ENCODE results near the gene C9orf153. TPM values are rescaled to one million over a fixed set of nuclear protein-coding genes. Genes with fewer than 3 reads are reported as not detected.

The C9orf153 gene
- total RNA-seq, 6 donors from 2014 or later, result 0.30 to 1.5 (median 1.0) TPM; not detected in 3

- TF ChIP-seq POLR2AphosphoS5 (IDR thresholded peaks at IDR 0.05) (no peak), CTCF (IDR thresholded peaks at IDR 0.05) (no peak), EP300 (IDR thresholded peaks at IDR 0.05) (no peak), POLR2A (IDR thresholded peaks at IDR 0.05) (no peak)
- H3K27me3 ChIP-seq, result no peaks in the 10 kb centered on the region
- ATAC-seq (ENCODE audit: low FRiP score in 2 of 2) (no peak), DNase-seq (no peak)
- peaks cover 23 to 43% (median 28%) of the 10 kb centered on the region in 4 donors for H3K4me1 ChIP-seq
- H3K27ac ChIP-seq, result peak overlapping the region; percentile 95 to 98 (median 96)
- peak overlapping the region; percentile 71 to 96 (median 92) for H3K4me3 ChIP-seq
- no peaks in the 10 kb centered on the region for H3K9me3 ChIP-seq
- 2 to 16% methylated on average over 3 to 31 of the region's 31 CpGs for WGBS, 2 donors
- H3K36me3 ChIP-seq, result peaks cover 0 to 3% (median 0%) of the 10 kb centered on the region in 4 donors
Measured at GRCh38 chr9:86281593-86282076, 22.2 kb upstream of the C9orf153 start.

- Histone ChIP-seq H3K27me3 (no peaks in the 10 kb centered on the region), H3K9me3 (no peaks in the 10 kb centered on the region), H3K4me3 (peak overlapping the region in 1 of 4 donors; percentile 96), H3K4me1 (peaks cover 23 to 49% (median 29%) of the 10 kb centered on the region in 4 donors), H3K27ac (no peak overlapping the region), H3K36me3 (peaks cover 0 to 3% (median 0%) of the 10 kb centered on the region in 4 donors)
- WGBS, 2 donors, result 92 to 96% methylated on average over 7 of the region's 7 CpGs
- ATAC-seq (ENCODE audit: low FRiP score in 2 of 2) (no peak), DNase-seq (no peak)
- TF ChIP-seq EP300 (IDR thresholded peaks at IDR 0.05) (no peak), POLR2A (IDR thresholded peaks at IDR 0.05) (no peak), CTCF (IDR thresholded peaks at IDR 0.05) (no peak), POLR2AphosphoS5 (IDR thresholded peaks at IDR 0.05) (no peak)
Measured at GRCh38 chr9:86280580-86280979, 21.1 kb upstream of the C9orf153 start.

- Histone ChIP-seq H3K27ac (no peak overlapping the region), H3K4me3 (no peak overlapping the region), H3K27me3 (no peaks in the 10 kb centered on the region), H3K4me1 (peaks cover 23 to 53% (median 33%) of the 10 kb centered on the region in 4 donors), H3K9me3 (no peaks in the 10 kb centered on the region), H3K36me3 (peaks cover 0 to 3% (median 0%) of the 10 kb centered on the region in 4 donors)
- DNase-seq (no peak), ATAC-seq (ENCODE audit: low FRiP score in 2 of 2) (no peak)
- no peak for TF ChIP-seq CTCF (IDR thresholded peaks at IDR 0.05)
- no peak for TF ChIP-seq POLR2A (IDR thresholded peaks at IDR 0.05)
- TF ChIP-seq EP300 (IDR thresholded peaks at IDR 0.05), result no peak
- TF ChIP-seq POLR2AphosphoS5 (IDR thresholded peaks at IDR 0.05), result no peak
- WGBS, 2 donors, result 91 to 98% methylated on average over 3 of the region's 3 CpGs
Measured at GRCh38 chr9:86279839-86280238, 20.4 kb upstream of the C9orf153 start.

- no peak for DNase-seq
- H3K27me3 ChIP-seq, result no peaks in the 10 kb centered on the region
- no peak overlapping the region for H3K27ac ChIP-seq
- TF ChIP-seq POLR2AphosphoS5 (IDR thresholded peaks at IDR 0.05) (no peak), CTCF (IDR thresholded peaks at IDR 0.05) (no peak)
- H3K36me3 ChIP-seq, result peaks cover 0 to 22% (median 12%) of the 10 kb centered on the region in 4 donors
- H3K4me3 ChIP-seq, result no peak overlapping the region
- no peak for ATAC-seq (ENCODE audit: low FRiP score in 2 of 2)
- no peaks in the 10 kb centered on the region for H3K9me3 ChIP-seq
- 24 to 52% methylated on average over 1 of the region's 1 CpG for WGBS, 2 donors
- H3K4me1 ChIP-seq, result peaks cover 17 to 46% (median 27%) of the 10 kb centered on the region in 4 donors
Measured at GRCh38 chr9:86277072-86277471, 17.6 kb upstream of the C9orf153 start.

- H3K4me1 ChIP-seq, result peaks cover 12 to 37% (median 21%) of the 10 kb centered on the region in 4 donors
- no peaks in the 10 kb centered on the region for H3K27me3 ChIP-seq
- H3K27ac ChIP-seq, result no peak overlapping the region
- ATAC-seq (ENCODE audit: low FRiP score in 2 of 2) (no peak), DNase-seq (no peak)
- WGBS, 2 donors, result 94 to 96% methylated on average over 3 of the region's 3 CpGs
- peaks cover 0 to 33% (median 21%) of the 10 kb centered on the region in 4 donors for H3K36me3 ChIP-seq
- H3K4me3 ChIP-seq, result no peak overlapping the region
- no peak for TF ChIP-seq CTCF (IDR thresholded peaks at IDR 0.05)
- no peaks in the 10 kb centered on the region for H3K9me3 ChIP-seq
Measured at GRCh38 chr9:86275962-86276361, 16.5 kb upstream of the C9orf153 start.

Measured in upper lobe of left lung (tissue), 6 donors.